HEK293 (cell line): ENCODE measurements around the gene RABGGTB.

ENCODE experiments used
- KLF16 ChIP-seq: fragments of 450-650 bp; formaldehyde crosslinking; IDR thresholded peaks from 2 replicates; pipeline ENCODE4 v1.5.1; 2017; ENCODE audit warnings: missing biosample characterization, missing genetic modification characterization
- SP2 ChIP-seq: fragments of 450-650 bp; formaldehyde crosslinking; IDR thresholded peaks from 2 replicates; pipeline ENCODE4 v1.5.1; 2016; ENCODE audit warnings: missing biosample characterization, missing genetic modification characterization
- TCF7L2 ChIP-seq: IDR thresholded peaks from 2 replicates; pipeline ENCODE4 v1.6.1; 2011; ENCODE audit warnings: low read depth, mild to moderate bottlenecking, inconsistent platforms, low read length, moderate library complexity, borderline replicate concordance
- ZNF654 ChIP-seq: fragments of 450-650 bp; formaldehyde crosslinking; IDR thresholded peaks from 2 replicates; pipeline ENCODE4 v1.5.1; 2016; ENCODE audit warnings: low read depth, missing biosample characterization, missing genetic modification characterization
- TF ChIP-seq, protein P1 (sequence below): fragments of 450-650 bp; formaldehyde crosslinking; IDR thresholded peaks from 2 replicates; pipeline ENCODE4 v1.5.1; 2016; ENCODE audit warnings: missing biosample characterization, missing genetic modification characterization
- TF ChIP-seq, protein P2 (sequence below): fragments of 450-650 bp; formaldehyde crosslinking; IDR thresholded peaks from 2 replicates; pipeline ENCODE4 v1.5.1; 2016; ENCODE audit warnings: missing biosample characterization, missing genetic modification characterization
- TF ChIP-seq, protein P3 (sequence below): fragments of 450-650 bp; formaldehyde crosslinking; IDR thresholded peaks from 2 replicates; pipeline ENCODE4 v1.5.1; 2016; ENCODE audit warnings: missing biosample characterization, missing genetic modification characterization

DNA sequence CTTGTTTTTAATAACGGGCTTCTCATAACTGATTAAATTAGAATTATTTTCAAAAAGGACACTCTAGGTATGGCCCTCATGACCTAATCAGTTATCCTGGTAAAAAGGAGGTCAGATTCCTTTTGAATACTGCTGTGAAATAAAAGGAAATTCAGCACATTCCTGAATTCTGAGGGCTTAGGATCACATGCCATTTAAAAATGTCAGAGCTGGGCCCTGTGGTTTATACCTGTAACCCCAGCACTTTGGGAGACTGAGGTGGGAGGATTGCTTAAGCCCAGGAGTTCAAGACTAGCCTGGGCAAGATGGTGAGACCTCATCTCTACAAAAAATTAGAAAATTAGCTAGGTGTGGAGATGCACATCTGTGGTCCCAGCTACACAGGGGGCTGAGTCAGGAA lies 18.0 kb upstream of the RABGGTB start:
- TF ChIP-seq, protein P1, sequence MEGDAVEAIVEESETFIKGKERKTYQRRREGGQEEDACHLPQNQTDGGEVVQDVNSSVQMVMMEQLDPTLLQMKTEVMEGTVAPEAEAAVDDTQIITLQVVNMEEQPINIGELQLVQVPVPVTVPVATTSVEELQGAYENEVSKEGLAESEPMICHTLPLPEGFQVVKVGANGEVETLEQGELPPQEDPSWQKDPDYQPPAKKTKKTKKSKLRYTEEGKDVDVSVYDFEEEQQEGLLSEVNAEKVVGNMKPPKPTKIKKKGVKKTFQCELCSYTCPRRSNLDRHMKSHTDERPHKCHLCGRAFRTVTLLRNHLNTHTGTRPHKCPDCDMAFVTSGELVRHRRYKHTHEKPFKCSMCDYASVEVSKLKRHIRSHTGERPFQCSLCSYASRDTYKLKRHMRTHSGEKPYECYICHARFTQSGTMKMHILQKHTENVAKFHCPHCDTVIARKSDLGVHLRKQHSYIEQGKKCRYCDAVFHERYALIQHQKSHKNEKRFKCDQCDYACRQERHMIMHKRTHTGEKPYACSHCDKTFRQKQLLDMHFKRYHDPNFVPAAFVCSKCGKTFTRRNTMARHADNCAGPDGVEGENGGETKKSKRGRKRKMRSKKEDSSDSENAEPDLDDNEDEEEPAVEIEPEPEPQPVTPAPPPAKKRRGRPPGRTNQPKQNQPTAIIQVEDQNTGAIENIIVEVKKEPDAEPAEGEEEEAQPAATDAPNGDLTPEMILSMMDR = no peak
- TF ChIP-seq ZNF654 (no peak), SP2 (no peak), TCF7L2 (no peak), KLF16 (tag by site-specific recombination) (no peak)
- TF ChIP-seq, protein P2, sequence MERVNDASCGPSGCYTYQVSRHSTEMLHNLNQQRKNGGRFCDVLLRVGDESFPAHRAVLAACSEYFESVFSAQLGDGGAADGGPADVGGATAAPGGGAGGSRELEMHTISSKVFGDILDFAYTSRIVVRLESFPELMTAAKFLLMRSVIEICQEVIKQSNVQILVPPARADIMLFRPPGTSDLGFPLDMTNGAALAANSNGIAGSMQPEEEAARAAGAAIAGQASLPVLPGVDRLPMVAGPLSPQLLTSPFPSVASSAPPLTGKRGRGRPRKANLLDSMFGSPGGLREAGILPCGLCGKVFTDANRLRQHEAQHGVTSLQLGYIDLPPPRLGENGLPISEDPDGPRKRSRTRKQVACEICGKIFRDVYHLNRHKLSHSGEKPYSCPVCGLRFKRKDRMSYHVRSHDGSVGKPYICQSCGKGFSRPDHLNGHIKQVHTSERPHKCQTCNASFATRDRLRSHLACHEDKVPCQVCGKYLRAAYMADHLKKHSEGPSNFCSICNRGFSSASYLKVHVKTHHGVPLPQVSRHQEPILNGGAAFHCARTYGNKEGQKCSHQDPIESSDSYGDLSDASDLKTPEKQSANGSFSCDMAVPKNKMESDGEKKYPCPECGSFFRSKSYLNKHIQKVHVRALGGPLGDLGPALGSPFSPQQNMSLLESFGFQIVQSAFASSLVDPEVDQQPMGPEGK (tag by site-specific recombination) = no peak
- TF ChIP-seq, protein P3, sequence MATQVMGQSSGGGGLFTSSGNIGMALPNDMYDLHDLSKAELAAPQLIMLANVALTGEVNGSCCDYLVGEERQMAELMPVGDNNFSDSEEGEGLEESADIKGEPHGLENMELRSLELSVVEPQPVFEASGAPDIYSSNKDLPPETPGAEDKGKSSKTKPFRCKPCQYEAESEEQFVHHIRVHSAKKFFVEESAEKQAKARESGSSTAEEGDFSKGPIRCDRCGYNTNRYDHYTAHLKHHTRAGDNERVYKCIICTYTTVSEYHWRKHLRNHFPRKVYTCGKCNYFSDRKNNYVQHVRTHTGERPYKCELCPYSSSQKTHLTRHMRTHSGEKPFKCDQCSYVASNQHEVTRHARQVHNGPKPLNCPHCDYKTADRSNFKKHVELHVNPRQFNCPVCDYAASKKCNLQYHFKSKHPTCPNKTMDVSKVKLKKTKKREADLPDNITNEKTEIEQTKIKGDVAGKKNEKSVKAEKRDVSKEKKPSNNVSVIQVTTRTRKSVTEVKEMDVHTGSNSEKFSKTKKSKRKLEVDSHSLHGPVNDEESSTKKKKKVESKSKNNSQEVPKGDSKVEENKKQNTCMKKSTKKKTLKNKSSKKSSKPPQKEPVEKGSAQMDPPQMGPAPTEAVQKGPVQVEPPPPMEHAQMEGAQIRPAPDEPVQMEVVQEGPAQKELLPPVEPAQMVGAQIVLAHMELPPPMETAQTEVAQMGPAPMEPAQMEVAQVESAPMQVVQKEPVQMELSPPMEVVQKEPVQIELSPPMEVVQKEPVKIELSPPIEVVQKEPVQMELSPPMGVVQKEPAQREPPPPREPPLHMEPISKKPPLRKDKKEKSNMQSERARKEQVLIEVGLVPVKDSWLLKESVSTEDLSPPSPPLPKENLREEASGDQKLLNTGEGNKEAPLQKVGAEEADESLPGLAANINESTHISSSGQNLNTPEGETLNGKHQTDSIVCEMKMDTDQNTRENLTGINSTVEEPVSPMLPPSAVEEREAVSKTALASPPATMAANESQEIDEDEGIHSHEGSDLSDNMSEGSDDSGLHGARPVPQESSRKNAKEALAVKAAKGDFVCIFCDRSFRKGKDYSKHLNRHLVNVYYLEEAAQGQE (tag by site-specific recombination) = no peak
